Skeletal muscle tissue (tissue), 4 donors: ENCODE data around the gene CBX5. TPM values are rescaled to one million over a fixed set of nuclear protein-coding genes. Genes with fewer than 3 reads are reported as not detected.

Source experiments
- H3K27ac ChIP-seq: one replicate; pipeline ENCODE4 v1.7.0; 2013; ENCODE audit warnings: mild to moderate bottlenecking, low read depth, low read length, inconsistent platforms
- H3K27me3 ChIP-seq, 3 donors: one replicate each; pipeline ENCODE4 v1.7.0; 2013; ENCODE audit warnings: low read length in 3 of 3; ENCODE audit not compliant: control insufficient read depth in 3 of 3, insufficient read depth in 3 of 3
- H3K36me3 ChIP-seq, 3 donors: one replicate each; pipeline ENCODE4 v1.7.0; 2013; ENCODE audit warnings: low read length in 3 of 3; ENCODE audit not compliant: control insufficient read depth in 3 of 3, insufficient read depth in 3 of 3
- H3K4me1 ChIP-seq, 3 donors: one replicate each; pipeline ENCODE4 v1.7.0; 2013; ENCODE audit warnings: low read length in 3 of 3, mild to moderate bottlenecking in 3 of 3; ENCODE audit not compliant: control insufficient read depth in 3 of 3, insufficient read depth in 3 of 3
- H3K4me3 ChIP-seq, 3 donors: one replicate each; pipeline ENCODE4 v1.7.0; 2013; ENCODE audit warnings: low read length in 3 of 3
- H3K9ac ChIP-seq, 3 donors: one replicate each; pipeline ENCODE4 v1.7.0; 2013; ENCODE audit warnings: low read length in 3 of 3, mild to moderate bottlenecking in 3 of 3, moderate library complexity in 2 of 3, low read depth in 1 of 3
- H3K9me3 ChIP-seq, 3 donors: one replicate each; pipeline ENCODE4 v1.7.0; 2013; ENCODE audit warnings: low read length in 3 of 3; ENCODE audit not compliant: control insufficient read depth in 3 of 3
- total RNA-seq: library from RNA; depleted of rRNA; stranded (reverse); fragments of >200 nt; gene quantifications from one replicate; pipeline ENCODE4 v1.2.3, GENCODE V29; 2014
- donor health status: Osteomylitis.

CBX5 gene
- total RNA-seq, 1 donor from 2014 or later: 49.6 TPM

DNA sequence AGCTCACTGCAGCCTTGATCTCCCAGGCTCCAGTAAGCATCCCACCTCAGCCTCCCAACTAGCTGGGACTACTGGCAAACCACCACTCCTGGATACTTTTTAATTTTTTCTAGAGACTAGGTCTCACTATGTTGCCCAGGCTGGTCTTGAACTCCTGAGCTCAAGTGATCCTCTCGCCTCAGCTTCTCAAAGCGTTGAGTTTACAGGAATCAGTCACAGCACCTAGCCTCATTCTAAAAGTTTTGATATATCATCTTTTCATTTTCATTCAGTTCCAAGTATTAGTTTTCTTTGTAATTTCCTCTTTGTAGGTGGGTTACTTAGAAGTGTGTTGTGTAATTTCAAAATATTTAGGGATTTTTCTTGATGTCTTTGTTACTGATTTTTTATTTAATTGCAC, 9.6 kb downstream of the CBX5 start:
- H3K4me1 ChIP-seq: peaks cover 6 to 15% (median 14%) of the 10 kb centered on the region in 3 donors
- H3K9ac ChIP-seq: no peak overlapping the region
- no peaks in the 10 kb centered on the region for H3K27me3 ChIP-seq
- no peaks in the 10 kb centered on the region for H3K36me3 ChIP-seq
- H3K4me3 ChIP-seq: no peak overlapping the region
- H3K27ac ChIP-seq: no peak overlapping the region
- H3K9me3 ChIP-seq: no peaks in the 10 kb centered on the region

DNA sequence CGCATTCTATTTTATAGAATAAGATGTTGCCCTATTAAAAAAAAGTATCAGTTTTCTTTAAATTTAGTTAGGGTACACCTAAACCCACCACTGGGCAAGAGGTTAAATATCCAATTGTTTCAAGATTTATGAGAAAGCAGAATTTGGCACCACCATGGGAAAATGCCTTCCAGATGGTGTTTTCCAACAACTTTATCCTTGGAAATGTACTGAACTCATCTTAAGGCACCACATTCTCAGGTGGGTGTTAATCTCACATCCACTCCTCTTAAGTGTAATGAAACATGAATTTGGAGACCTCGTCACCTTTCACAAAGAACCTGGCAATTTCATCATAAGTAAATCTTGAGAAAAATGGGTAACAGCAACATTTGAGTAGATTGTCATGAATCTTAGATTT, 13.1 kb downstream of the CBX5 start:
- Histone ChIP-seq H3K27ac (no peak overlapping the region), H3K4me1 (peaks cover 7 to 10% (median 9%) of the 10 kb centered on the region in 3 donors), H3K9ac (no peak overlapping the region), H3K9me3 (no peaks in the 10 kb centered on the region), H3K36me3 (no peaks in the 10 kb centered on the region), H3K27me3 (no peaks in the 10 kb centered on the region), H3K4me3 (no peak overlapping the region)

DNA sequence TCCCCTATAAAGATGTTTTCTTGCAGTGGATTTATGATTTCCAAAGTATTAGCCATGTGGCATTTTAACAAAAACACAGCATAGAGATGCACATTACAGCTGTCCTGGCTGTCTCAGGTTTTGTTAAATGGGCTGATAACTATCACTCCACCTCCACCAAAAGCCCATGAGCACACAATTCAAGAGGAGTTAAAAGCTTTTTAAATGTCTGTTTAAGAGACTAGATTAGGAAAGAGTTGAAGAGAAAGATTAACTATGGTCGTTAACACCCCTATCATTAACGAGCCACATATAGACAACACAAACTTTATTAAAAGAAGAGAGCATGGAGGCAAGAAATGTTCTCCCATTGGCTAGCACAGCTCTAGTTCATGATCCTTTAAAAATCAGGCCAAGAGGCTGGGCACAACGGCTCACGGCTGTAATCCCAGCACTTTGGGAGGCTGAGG, 14.5 kb downstream of the CBX5 start:
- no peaks in the 10 kb centered on the region for H3K27me3 ChIP-seq

DNA sequence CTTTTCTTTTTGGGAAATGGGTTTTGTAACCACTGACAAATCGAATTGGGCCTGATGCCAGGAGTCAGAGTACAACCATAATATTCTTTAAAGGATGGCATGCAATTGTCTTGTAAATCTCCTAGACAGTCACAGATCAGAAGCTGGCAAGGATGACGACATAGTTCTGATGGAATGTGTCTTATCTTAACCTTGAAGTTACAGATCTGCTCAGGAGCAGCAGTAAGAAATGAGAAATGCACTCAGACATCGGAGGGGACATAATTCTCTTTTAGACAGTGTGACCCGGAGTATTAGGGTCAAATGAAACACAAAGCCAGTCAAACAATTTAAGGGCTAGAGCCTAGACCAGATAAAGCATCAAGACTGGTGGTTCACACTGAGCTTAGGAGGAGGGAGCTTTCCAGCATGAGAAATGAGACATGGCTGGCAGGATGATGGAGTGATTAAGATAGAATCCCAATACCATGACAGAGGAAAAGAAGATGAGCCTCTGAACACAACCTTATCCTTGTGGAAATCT, 17.5 kb downstream of the CBX5 start:
- peak overlapping the region in 1 of 3 donors; percentile 6 for H3K9ac ChIP-seq
- H3K27me3 ChIP-seq: no peaks in the 10 kb centered on the region
- no peak overlapping the region for H3K27ac ChIP-seq
- no peaks in the 10 kb centered on the region for H3K9me3 ChIP-seq
- H3K4me1 ChIP-seq: peaks cover 19 to 27% (median 20%) of the 10 kb centered on the region in 3 donors
- H3K36me3 ChIP-seq: peaks cover 0 to under 1% (median 0%) of the 10 kb centered on the region in 3 donors
- H3K4me3 ChIP-seq: peak overlapping the region in 1 of 3 donors; percentile 33

More for the DNA sequence above, 14.5 kb downstream of the CBX5 start:
- Histone ChIP-seq H3K4me1 (peaks cover 9 to 15% (median 11%) of the 10 kb centered on the region in 3 donors), H3K4me3 (no peak overlapping the region), H3K27ac (no peak overlapping the region), H3K9me3 (no peaks in the 10 kb centered on the region), H3K36me3 (no peaks in the 10 kb centered on the region), H3K9ac (no peak overlapping the region)

DNA sequence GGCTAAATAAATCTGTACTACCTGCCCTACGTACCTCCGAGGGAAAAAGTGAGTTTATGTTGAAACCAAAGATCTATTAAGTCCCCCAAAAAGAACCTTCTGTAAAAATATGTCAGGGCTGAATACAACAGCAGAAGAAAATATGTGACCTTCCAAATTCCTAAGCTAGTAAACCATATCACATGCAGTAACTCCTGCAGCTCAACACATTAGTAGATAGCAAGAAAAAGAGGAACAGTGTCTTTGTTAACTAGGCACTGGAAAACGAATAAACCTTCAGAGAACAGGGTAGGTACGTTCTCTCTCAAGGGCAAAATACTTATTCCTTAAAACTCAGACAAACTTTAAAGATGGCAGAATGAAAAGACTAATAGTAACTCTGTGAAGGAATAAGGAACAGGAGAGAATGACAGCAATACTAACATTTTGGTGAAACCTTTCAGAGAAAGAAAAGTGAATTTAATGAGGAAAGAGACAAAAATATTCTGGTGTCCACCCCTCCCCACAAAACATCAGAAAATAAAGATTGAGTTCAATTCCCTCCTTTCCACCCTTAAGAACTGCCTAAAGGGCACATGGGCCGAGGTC, 18.0 kb downstream of the CBX5 start:
- Histone ChIP-seq H3K27ac (no peak overlapping the region), H3K4me3 (no peak overlapping the region), H3K9me3 (no peaks in the 10 kb centered on the region), H3K27me3 (no peaks in the 10 kb centered on the region), H3K36me3 (peaks cover 3 to 6% (median 5%) of the 10 kb centered on the region in 3 donors), H3K9ac (no peak overlapping the region), H3K4me1 (peaks cover 19 to 27% (median 20%) of the 10 kb centered on the region in 3 donors)

DNA sequence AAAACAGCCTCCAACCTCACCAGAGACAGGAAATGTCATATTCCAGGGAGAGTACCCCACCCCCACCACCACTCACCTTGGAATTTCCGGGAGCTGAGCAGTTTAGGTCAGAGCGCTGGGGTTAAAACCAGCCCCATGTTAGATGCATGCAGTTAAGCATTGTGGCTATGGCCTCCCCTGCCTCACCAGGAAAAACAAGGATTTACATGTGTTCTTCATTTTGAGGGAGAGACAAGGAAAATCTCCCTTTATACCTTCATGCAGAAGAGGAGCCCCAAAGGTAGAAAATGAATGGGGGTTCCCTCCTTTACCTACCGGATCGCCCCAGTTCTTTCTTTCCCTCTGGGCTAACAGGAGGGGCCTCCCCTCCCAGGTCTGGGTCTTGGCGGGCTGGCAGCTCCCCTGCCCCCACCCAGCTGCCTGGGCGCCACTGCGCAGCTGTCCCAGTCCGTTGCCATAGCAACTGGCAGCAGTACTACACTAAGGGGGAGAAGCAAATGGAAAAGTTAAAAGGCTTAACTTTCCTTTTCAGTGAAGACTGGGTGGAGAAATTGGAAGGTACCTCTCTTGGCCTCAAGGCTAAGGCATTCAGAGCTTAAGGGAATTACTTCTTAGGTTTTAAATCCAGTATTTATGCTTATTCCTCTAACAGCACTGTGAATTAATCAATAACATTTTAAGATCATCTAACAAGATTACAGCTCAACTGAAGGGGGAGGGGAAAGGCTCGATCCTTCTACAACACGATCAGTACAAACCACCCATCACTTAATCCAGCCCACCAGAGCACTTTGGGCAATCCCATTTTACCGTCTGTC, 20.5 kb downstream of the CBX5 start:
- Histone ChIP-seq H3K36me3 (peaks cover 9 to 20% (median 15%) of the 10 kb centered on the region in 3 donors), H3K4me3 (peak overlapping the region; percentile 17 to 60 (median 28)), H3K4me1 (peaks cover 19 to 27% (median 20%) of the 10 kb centered on the region in 3 donors), H3K27me3 (no peaks in the 10 kb centered on the region), H3K9me3 (no peaks in the 10 kb centered on the region), H3K27ac (peak overlapping the region; percentile 32), H3K9ac (peak overlapping the region; percentile 51 to 65 (median 59))

DNA sequence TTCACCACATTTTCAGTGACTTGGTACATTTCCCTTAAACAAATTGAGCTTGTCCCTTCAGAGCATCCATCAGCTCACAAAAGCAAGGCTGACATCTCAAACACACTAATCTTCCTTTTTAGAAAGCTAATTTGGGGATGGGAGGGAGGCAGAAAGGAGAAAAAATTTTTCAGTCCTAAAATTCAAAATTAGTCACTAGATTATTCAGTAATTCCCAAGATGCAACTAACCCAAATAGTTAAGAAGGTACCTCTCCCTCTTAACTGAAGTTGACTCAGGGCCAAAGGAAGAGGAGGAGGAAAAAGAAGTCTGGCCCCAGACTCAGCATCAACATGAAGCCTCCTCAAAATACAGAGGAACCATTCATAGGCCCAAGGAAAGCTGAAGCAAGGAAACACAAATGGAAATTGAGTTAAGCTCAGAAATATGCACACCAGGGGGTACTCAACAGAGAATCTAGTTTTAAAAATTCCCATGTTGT, 21.7 kb downstream of the CBX5 start:
- no peak overlapping the region for H3K27ac ChIP-seq
- peaks cover 9 to 20% (median 15%) of the 10 kb centered on the region in 3 donors for H3K36me3 ChIP-seq
- peaks cover 19 to 27% (median 20%) of the 10 kb centered on the region in 3 donors for H3K4me1 ChIP-seq
- H3K4me3 ChIP-seq: no peak overlapping the region
- no peaks in the 10 kb centered on the region for H3K27me3 ChIP-seq
- H3K9ac ChIP-seq: no peak overlapping the region
- H3K9me3 ChIP-seq: no peaks in the 10 kb centered on the region

DNA sequence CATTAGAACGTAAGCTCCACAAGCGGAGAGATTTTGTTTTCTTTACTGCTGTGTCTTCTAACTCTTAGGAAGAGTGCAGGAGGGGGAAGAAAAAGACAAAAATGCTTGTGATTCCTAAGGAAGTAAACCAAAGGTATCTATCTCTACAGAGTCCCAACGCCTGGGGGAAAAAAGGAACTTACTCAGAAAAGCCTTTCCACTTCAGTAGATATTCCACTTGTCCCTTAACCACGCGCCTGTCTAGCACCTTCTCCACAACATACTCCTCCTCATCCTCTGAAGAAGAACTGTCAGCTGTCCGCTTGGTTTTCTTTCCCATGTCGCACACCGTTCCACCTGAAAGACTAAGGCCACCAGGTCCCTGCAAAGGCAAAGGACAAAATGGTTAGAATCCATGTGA, 22.6 kb downstream of the CBX5 start:
- Histone ChIP-seq H3K4me3 (no peak overlapping the region), H3K36me3 (peaks cover 9 to 20% (median 15%) of the 10 kb centered on the region in 3 donors), H3K27ac (no peak overlapping the region)

DNA sequence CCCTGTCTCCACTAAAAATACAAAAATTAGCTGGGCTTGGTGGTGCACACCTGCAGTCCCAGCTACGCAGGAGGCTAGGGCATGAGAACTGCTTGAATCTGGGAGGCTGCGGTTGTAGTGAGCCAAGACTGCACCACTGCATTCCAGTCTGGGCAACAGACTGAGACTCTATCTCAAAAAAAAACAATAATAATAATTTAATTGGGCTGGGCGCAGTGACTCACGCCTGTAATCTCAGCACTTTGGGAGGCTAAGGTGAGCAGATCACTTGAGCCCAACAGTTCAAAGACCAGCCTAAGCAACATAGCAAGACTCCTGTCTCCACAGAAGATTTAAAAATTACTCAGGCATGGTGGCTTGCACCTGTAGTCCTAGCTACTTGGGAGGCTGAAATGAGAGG, 26.7 kb downstream of the CBX5 start:
- no peaks in the 10 kb centered on the region for H3K27me3 ChIP-seq
- H3K4me1 ChIP-seq: peaks cover 0 to 7% (median 7%) of the 10 kb centered on the region in 3 donors
- H3K27ac ChIP-seq: no peak overlapping the region
- H3K4me3 ChIP-seq: no peak overlapping the region
- peaks cover 9 to 20% (median 15%) of the 10 kb centered on the region in 3 donors for H3K36me3 ChIP-seq
- H3K9ac ChIP-seq: no peak overlapping the region
- H3K9me3 ChIP-seq: no peaks in the 10 kb centered on the region

More for the DNA sequence above, 22.6 kb downstream of the CBX5 start:
- H3K9me3 ChIP-seq: no peaks in the 10 kb centered on the region
- peaks cover 15 to 21% (median 17%) of the 10 kb centered on the region in 3 donors for H3K4me1 ChIP-seq
- no peaks in the 10 kb centered on the region for H3K27me3 ChIP-seq
- no peak overlapping the region for H3K9ac ChIP-seq
